SJCRH30 (cell line): Measurements from ENCODE around the gene LSAMP. TPM values are rescaled to one million over a fixed set of nuclear protein-coding genes. Genes with fewer than 3 reads are reported as not detected.

Experiments
- DNase-seq, 2 experiments: peaks; one replicate each; pipeline ENCODE4 v3.0.0-alpha.2; 2015 to 2020
- H3K27ac ChIP-seq: fragments of 250-450 bp; sonication (Bioruptor Pico); 2 replicates; pipeline ENCODE4 v1.5.1; 2020; ENCODE audit warnings: mild to moderate bottlenecking, moderate library complexity
- H3K27me3 ChIP-seq: fragments of 250-450 bp; sonication (Bioruptor Pico); 2 replicates; pipeline ENCODE4 v1.5.1; 2020; ENCODE audit warnings: mild to moderate bottlenecking, moderate library complexity
- H3K36me3 ChIP-seq: fragments of 250-450 bp; sonication (Bioruptor Pico); 2 replicates; pipeline ENCODE4 v1.5.1; 2020; ENCODE audit warnings: mild to moderate bottlenecking, moderate library complexity
- H3K4me1 ChIP-seq: fragments of 250-450 bp; sonication (Bioruptor Pico); 2 replicates; pipeline ENCODE4 v1.5.1; 2020; ENCODE audit warnings: mild to moderate bottlenecking, moderate library complexity
- H3K4me3 ChIP-seq: fragments of 250-450 bp; sonication (Bioruptor Pico); 2 replicates; pipeline ENCODE4 v1.5.1; 2020; ENCODE audit warnings: mild to moderate bottlenecking, moderate library complexity
- H3K9me3 ChIP-seq: fragments of 250-450 bp; sonication (Bioruptor Pico); replicated peaks from 2 replicates; pipeline ENCODE4 v1.5.1; 2020; ENCODE audit warnings: mild to moderate bottlenecking, moderate library complexity
- total RNA-seq: library from RNA; depleted of rRNA; stranded (reverse); fragments of >200 nt; shearing (Covaris generic); gene quantifications from 2 replicates; pipeline ENCODE4 v1.2.3, GENCODE V29; 2014

Gene LSAMP
- total RNA-seq, 1 experiment from 2014 or later = 0.02 TPM

- H3K27me3 ChIP-seq = no peaks in the 10 kb centered on the region
- H3K27ac ChIP-seq = no peak overlapping the region
- H3K36me3 ChIP-seq = no peaks in the 10 kb centered on the region
- H3K9me3 ChIP-seq = no peaks in the 10 kb centered on the region
- no peak for DNase-seq
- H3K4me1 ChIP-seq = no peaks in the 10 kb centered on the region
- H3K4me3 ChIP-seq = no peak overlapping the region
Measured at GRCh38 chr3:116015931-116016330, 429.4 kb downstream of the LSAMP start.

GRCh38 chr3:116007000-116007399, 438.3 kb downstream of the LSAMP start:
- H3K4me1 ChIP-seq = no peaks in the 10 kb centered on the region
- H3K27me3 ChIP-seq = no peaks in the 10 kb centered on the region
- H3K9me3 ChIP-seq = no peaks in the 10 kb centered on the region
- no peak for DNase-seq
- no peak overlapping the region for H3K27ac ChIP-seq
- no peak overlapping the region for H3K4me3 ChIP-seq
- no peaks in the 10 kb centered on the region for H3K36me3 ChIP-seq

- Histone ChIP-seq H3K27ac (no peak overlapping the region), H3K36me3 (no peaks in the 10 kb centered on the region), H3K4me1 (peaks cover 2% of the 10 kb centered on the region; the same call in 1 of the 2 replicates), H3K27me3 (no peaks in the 10 kb centered on the region), H3K9me3 (no peaks in the 10 kb centered on the region), H3K4me3 (no peak overlapping the region)
- DNase-seq = peak; percentile 9 to 22
Measured at GRCh38 chr3:116005404-116005803, 439.9 kb downstream of the LSAMP start.

- Histone ChIP-seq H3K4me3 (no peak overlapping the region), H3K9me3 (no peaks in the 10 kb centered on the region), H3K4me1 (peaks cover 12% of the 10 kb centered on the region), H3K36me3 (no peaks in the 10 kb centered on the region), H3K27ac (no peak overlapping the region), H3K27me3 (no peaks in the 10 kb centered on the region)
- DNase-seq = no peak
Measured at GRCh38 chr3:116002235-116002634, 443.1 kb downstream of the LSAMP start.

- no peak overlapping the region for H3K27ac ChIP-seq
- no peak overlapping the region for H3K4me3 ChIP-seq
- H3K4me1 ChIP-seq = peaks cover 12% of the 10 kb centered on the region
- H3K27me3 ChIP-seq = no peaks in the 10 kb centered on the region
- no peaks in the 10 kb centered on the region for H3K36me3 ChIP-seq
- DNase-seq = no peak
- H3K9me3 ChIP-seq = no peaks in the 10 kb centered on the region
Measured at GRCh38 chr3:116001151-116001621, 444.1 kb downstream of the LSAMP start.

- no peaks in the 10 kb centered on the region for H3K9me3 ChIP-seq
- peaks cover 12% of the 10 kb centered on the region for H3K4me1 ChIP-seq
- no peaks in the 10 kb centered on the region for H3K27me3 ChIP-seq
- no peak overlapping the region for H3K4me3 ChIP-seq
- peak overlapping the region; percentile 34 for H3K27ac ChIP-seq
- no peaks in the 10 kb centered on the region for H3K36me3 ChIP-seq
- DNase-seq = peak; percentile 33 to 41
Measured at GRCh38 chr3:116000311-116000710, 445.0 kb downstream of the LSAMP start.

GRCh38 chr3:115999613-116000012, 445.7 kb downstream of the LSAMP start:
- Histone ChIP-seq H3K27ac (peak overlapping the region; percentile 34), H3K4me3 (no peak overlapping the region)
- DNase-seq = peak; percentile 61 to 68

GRCh38 chr3:115999001-115999585, 446.2 kb downstream of the LSAMP start:
- no peak for DNase-seq

More at GRCh38 chr3:115999613-116000012, 445.7 kb downstream of the LSAMP start:
- Histone ChIP-seq H3K27me3 (no peaks in the 10 kb centered on the region), H3K4me1 (peaks cover 12% of the 10 kb centered on the region), H3K36me3 (no peaks in the 10 kb centered on the region), H3K9me3 (no peaks in the 10 kb centered on the region)

GRCh38 chr3:115996420-115997108, 448.7 kb downstream of the LSAMP start:
- Histone ChIP-seq H3K36me3 (no peaks in the 10 kb centered on the region), H3K4me1 (peaks cover 12% of the 10 kb centered on the region), H3K27ac (no peak overlapping the region), H3K9me3 (no peaks in the 10 kb centered on the region), H3K4me3 (no peak overlapping the region), H3K27me3 (no peaks in the 10 kb centered on the region)
- no peak for DNase-seq

More at GRCh38 chr3:115999001-115999585, 446.2 kb downstream of the LSAMP start:
- Histone ChIP-seq H3K9me3 (no peaks in the 10 kb centered on the region), H3K4me1 (peaks cover 12% of the 10 kb centered on the region), H3K4me3 (no peak overlapping the region), H3K27ac (no peak overlapping the region), H3K36me3 (no peaks in the 10 kb centered on the region), H3K27me3 (no peaks in the 10 kb centered on the region)

GRCh38 chr3:115990669-115991068, 454.6 kb downstream of the LSAMP start:
- Histone ChIP-seq H3K4me3 (no peak overlapping the region), H3K27ac (no peak overlapping the region), H3K27me3 (peaks cover 3% of the 10 kb centered on the region; the same call in 1 of the 2 replicates), H3K36me3 (no peaks in the 10 kb centered on the region), H3K4me1 (no peaks in the 10 kb centered on the region), H3K9me3 (no peaks in the 10 kb centered on the region)
- DNase-seq = no peak

GRCh38 chr3:115989684-115990421, 455.4 kb downstream of the LSAMP start:
- Histone ChIP-seq H3K4me3 (no peak overlapping the region), H3K4me1 (no peaks in the 10 kb centered on the region), H3K27ac (no peak overlapping the region), H3K36me3 (no peaks in the 10 kb centered on the region), H3K27me3 (peaks cover 3% of the 10 kb centered on the region; the same call in 1 of the 2 replicates), H3K9me3 (no peaks in the 10 kb centered on the region)
- no peak for DNase-seq

- Histone ChIP-seq H3K27ac (no peak overlapping the region), H3K4me3 (no peak overlapping the region), H3K4me1 (no peaks in the 10 kb centered on the region), H3K36me3 (no peaks in the 10 kb centered on the region), H3K27me3 (peaks cover 3% of the 10 kb centered on the region; the same call in 1 of the 2 replicates), H3K9me3 (no peaks in the 10 kb centered on the region)
- peak; percentile 11 to 53 for DNase-seq
Measured at GRCh38 chr3:115986555-115987207, 458.6 kb downstream of the LSAMP start.

GRCh38 chr3:115982629-115983028, 462.7 kb downstream of the LSAMP start:
- Histone ChIP-seq H3K4me3 (no peak overlapping the region), H3K4me1 (no peaks in the 10 kb centered on the region), H3K27ac (no peak overlapping the region), H3K27me3 (no peaks in the 10 kb centered on the region), H3K36me3 (no peaks in the 10 kb centered on the region), H3K9me3 (no peaks in the 10 kb centered on the region)
- no peak for DNase-seq

- Histone ChIP-seq H3K36me3 (no peaks in the 10 kb centered on the region), H3K4me3 (no peak overlapping the region), H3K4me1 (no peaks in the 10 kb centered on the region), H3K9me3 (no peaks in the 10 kb centered on the region), H3K27me3 (no peaks in the 10 kb centered on the region), H3K27ac (no peak overlapping the region)
- DNase-seq = no peak
Measured at GRCh38 chr3:115982108-115982507, 463.2 kb downstream of the LSAMP start.
